AG04449 (cell line): Measurements from ENCODE around the gene CRACR2A.

Experiments
- CTCF ChIA-PET: fragments of 350-600 bp; formaldehyde crosslinking; extraction: SDS; loops from one replicate; lab custom pipeline; 2021; ENCODE audit warnings: antibody characterized with exemption; lab: Yijun Ruan, JAX
- POLR2A ChIA-PET: fragments of 400-600, 350-600 bp; formaldehyde crosslinking; extraction: SDS; loops from one replicate; lab custom pipeline; 2020; ENCODE audit warnings: antibody characterized with exemption, inconsistent platforms; lab: Yijun Ruan, JAX
- DNase-seq: peaks from one replicate; pipeline ENCODE4 v3.0.0-alpha.2; 2010; ENCODE audit warnings: low read depth, low spot score
- H3K4me3 ChIP-seq: 2 replicates; pipeline ENCODE4 v1.5.1; 2011; ENCODE audit warnings: low read depth, mild to moderate bottlenecking, control low read depth, low read length
- TF ChIP-seq, protein P1 (sequence below): IDR thresholded peaks from one replicate; pipeline ENCODE4 v1.5.1; 2011; ENCODE audit warnings: mild to moderate bottlenecking, moderate library complexity, low read length, control low read depth, inconsistent platforms; ENCODE audit not compliant: insufficient read depth; ENCODE audit errors: missing control alignments

Gene CRACR2A

DNA sequence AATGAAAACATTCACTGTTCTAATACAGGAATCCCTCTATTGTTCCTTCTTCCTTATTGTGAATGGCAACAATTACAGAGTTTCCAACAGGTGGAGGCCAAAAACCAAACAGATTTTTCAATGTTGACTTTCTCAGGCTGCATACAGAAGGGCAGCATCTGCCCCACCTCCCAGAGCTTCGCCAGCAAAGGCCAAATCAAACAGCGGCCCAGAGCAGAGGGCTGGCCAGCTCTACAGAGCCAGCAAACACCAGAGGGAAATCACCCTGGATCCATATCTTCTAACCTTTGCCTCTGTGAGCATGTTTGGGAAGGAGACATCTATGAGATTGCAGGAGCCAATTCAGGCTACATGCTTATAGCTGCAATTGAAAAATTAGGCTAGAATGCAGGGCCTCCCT lies 4.4 kb upstream of the CRACR2A start:
- no peak for DNase-seq
- ChIA-PET POLR2A (no interaction called here), CTCF (interaction anchor here (4.2 kb wide), 1 partner anchor 458 kb away, joined by 16 read pairs; no protein-coding TSS in a partner anchor)
- TF ChIP-seq, protein P1, sequence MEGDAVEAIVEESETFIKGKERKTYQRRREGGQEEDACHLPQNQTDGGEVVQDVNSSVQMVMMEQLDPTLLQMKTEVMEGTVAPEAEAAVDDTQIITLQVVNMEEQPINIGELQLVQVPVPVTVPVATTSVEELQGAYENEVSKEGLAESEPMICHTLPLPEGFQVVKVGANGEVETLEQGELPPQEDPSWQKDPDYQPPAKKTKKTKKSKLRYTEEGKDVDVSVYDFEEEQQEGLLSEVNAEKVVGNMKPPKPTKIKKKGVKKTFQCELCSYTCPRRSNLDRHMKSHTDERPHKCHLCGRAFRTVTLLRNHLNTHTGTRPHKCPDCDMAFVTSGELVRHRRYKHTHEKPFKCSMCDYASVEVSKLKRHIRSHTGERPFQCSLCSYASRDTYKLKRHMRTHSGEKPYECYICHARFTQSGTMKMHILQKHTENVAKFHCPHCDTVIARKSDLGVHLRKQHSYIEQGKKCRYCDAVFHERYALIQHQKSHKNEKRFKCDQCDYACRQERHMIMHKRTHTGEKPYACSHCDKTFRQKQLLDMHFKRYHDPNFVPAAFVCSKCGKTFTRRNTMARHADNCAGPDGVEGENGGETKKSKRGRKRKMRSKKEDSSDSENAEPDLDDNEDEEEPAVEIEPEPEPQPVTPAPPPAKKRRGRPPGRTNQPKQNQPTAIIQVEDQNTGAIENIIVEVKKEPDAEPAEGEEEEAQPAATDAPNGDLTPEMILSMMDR, result no peak
- H3K4me3 ChIP-seq, result no peak overlapping the region

DNA sequence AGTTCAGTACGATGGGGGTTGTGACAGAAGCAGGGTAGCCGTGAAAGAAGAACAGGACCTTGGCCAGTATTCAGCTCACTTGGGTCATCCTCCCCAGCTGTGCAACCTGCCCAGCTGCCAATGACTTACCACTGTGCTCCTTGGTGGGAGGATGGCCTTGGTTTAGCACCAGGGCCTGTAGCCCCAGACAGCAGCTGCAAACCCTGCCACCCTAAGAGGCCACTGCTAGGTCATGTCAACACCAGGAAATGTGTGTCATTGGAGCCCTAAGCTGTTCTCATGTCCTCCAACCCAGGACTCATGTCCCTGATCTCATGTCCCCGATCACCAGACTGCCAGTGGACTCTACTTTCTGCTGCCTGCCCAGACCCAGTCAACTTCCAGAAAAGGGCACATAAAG lies 3.0 kb upstream of the CRACR2A start:
- DNase-seq, result no peak
- CTCF ChIA-PET, result interaction anchor here (4.2 kb wide), 1 partner anchor 456 kb away, joined by 16 read pairs; no protein-coding TSS in a partner anchor
- TF ChIP-seq, protein P1, result no peak
- POLR2A ChIA-PET, result no interaction called here
- H3K4me3 ChIP-seq, result no peak overlapping the region

DNA sequence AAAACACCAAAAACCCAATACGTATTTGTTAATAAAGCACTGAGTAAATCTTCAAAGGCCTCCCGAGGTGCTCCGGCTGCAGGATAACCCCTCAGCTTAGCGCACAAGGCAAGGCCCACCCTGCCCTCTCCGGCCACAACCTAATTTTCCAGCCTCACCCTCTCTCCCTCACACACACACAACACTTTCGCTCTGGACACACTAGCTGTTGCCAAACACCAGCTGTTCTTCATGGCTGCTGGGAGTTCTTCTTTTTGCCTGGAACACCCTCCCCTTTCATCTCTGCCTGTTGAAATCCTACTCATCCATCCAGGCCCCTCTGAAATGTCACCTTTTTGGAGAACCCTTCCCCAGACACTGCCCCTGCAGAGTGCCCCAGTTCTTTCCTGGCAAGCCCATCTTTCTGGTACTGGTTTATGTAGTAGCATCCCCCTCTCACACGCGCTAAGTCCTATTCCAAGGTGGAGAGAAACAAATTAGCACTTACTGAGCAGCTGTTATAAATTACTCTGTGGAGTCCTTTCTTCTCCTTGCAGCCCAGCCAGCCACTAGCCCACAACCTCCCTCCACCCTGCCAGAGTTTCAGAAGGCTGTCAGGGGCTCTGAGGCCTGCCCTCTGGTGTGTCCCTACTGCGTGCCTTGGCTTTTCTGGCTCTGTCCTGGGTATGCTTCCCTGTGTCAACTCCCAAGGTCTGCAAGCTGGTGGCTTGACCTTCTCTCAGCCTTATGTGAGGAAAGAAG lies 805 bp upstream of the CRACR2A start:
- CTCF ChIA-PET, result interaction anchor here (0.8 to 1.5 kb wide), 3 partner anchors 57 to 450 kb away, joined by 3 to 4 read pairs (median 4); no protein-coding TSS in a partner anchor
- TF ChIP-seq, protein P1, result no peak
- POLR2A ChIA-PET, result no interaction called here

DNA sequence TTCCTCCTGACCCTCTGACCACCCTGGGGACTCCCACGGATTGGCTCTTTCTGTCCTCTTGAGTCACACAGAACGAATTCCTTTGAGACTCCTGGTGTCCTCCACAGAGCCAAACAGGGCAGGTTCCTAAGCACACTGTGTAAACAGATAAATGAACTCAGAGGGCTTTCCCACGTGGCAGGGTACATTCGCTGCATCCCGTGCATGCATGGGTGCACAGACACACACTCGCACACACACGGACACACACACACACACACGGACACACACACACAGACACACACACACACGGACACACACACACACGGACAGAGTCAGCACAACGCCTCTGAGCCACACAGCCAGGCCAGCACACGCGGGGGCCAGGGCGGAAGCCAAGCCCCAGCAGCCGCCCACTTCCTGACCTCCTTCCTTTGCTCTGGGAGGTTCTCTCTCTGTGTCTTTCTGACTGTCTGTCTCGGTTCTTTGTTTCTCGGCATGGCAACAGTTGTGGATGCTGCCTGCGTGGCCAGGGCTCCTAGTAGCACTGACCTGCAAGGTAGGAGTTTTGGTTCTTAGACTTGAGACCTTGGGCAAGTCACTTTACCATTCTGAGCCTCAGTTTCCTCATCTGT lies 706 bp downstream of the CRACR2A start:
- TF ChIP-seq, protein P1, result no peak
- H3K4me3 ChIP-seq, result peak overlapping the region; percentile 42; the same call in 1 of the 2 replicates
- DNase-seq, result no peak
- ChIA-PET CTCF (interaction anchor here (1.5 kb wide), 2 partner anchors 55 to 98 kb away, joined by 4 read pairs; no protein-coding TSS in a partner anchor), POLR2A (no interaction called here)

More for the DNA sequence above, 805 bp upstream of the CRACR2A start:
- no peak for DNase-seq
- H3K4me3 ChIP-seq, result no peak overlapping the region

DNA sequence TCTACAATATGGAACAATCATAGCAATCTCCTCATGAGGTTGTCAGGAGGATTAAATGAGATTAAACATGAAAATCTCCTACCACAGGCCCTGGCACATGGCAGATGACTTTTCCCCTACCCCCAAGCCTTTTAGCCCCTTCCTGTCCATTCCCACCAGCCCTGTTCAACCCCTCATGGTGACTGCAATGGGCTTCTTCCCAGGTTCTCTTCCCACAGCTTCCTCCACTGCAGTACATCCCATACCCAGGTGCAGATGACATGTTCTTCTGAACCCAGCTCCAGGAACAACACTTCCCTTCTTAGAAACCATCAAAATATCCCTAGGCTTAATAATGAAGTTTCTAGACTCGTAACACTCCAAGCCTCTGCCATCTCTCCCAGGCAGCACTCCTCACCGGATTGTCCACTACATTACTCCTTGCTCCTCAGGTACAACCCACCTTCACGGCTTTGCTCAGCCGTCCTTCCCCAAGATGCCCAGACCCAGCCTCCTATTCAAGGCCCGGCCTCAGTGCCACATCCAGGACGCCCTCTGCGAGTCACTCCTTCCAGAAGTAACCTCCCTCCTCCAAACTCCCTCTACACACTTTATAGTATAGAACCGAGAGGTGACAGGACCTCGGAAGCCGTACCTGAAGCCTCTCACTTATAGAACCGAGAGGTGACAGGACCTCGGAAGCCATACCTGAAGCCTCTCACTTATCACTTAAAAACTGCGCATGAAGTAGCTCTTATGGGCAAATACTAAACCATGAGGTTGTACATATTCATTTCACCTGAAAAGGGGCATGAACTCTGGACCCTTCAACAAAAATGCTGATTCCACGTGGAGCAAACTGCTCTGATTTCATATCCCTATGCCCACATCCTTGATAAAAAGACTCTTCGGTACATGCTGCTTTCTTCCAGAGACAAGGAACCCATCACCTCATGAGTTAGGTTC lies 1.5 kb downstream of the CRACR2A start:
- no peak for DNase-seq
- POLR2A ChIA-PET, result no interaction called here
- CTCF ChIA-PET, result interaction anchor here (2.0 kb wide), 1 partner anchor 451 kb away, joined by 4 read pairs; no protein-coding TSS in a partner anchor
- TF ChIP-seq, protein P1, result no peak
- H3K4me3 ChIP-seq, result no peak overlapping the region
